HG03457 (cell line): ENCODE results near the gene RNF175.
"Not testable (repeated sequence)": the region's sequence is repeated elsewhere in the genome, so short reads cannot be mapped to it uniquely, and the experiment has no call there.

Source experiments
- ATAC-seq: cut with Tn5 transposase; IDR thresholded peaks from one replicate; pipeline ENCODE4 v1.9.1; 2021; ENCODE audit warnings: moderate number of reproducible peaks; ENCODE audit not compliant: unreplicated experiment

Gene RNF175

GRCh38 chr4:153684182-153684970, 75.4 kb downstream of the RNF175 start, which contains the start of gene TLR2:
Gene TLR2 (plus strand): TSS chr4:153684280. CDS start chr4:153702908, 18,628 bp downstream.
- ATAC-seq, result peak; percentile 96

GRCh38 chr4:153683763-153684181, 76.1 kb downstream of the RNF175 start:
- ATAC-seq, result no peak

GRCh38 chr4:153679486-153679885, 80.3 kb downstream of the RNF175 start:
- ATAC-seq, result no peak

- ATAC-seq, result no peak
These were observed 82.8 kb downstream of the RNF175 start for GRCh38 chr4:153676984-153677383.

- ATAC-seq, result no peak
These were observed 83.3 kb downstream of the RNF175 start for GRCh38 chr4:153676486-153676885.

GRCh38 chr4:153669838-153670237, 90.0 kb downstream of the RNF175 start:
- no peak for ATAC-seq

GRCh38 chr4:153668647-153669046, 91.2 kb downstream of the RNF175 start:
- no peak for ATAC-seq

- not testable (repeated sequence) for ATAC-seq
These were observed 93.3 kb downstream of the RNF175 start for GRCh38 chr4:153666505-153666904.

- ATAC-seq, result no peak
These were observed 96.2 kb downstream of the RNF175 start for GRCh38 chr4:153663667-153664066.

GRCh38 chr4:153661908-153662307, 97.9 kb downstream of the RNF175 start:
- no peak for ATAC-seq

- ATAC-seq, result no peak
These were observed 98.5 kb downstream of the RNF175 start for GRCh38 chr4:153661215-153661822.
